SK-N-SH treated with all-trans-retinoic acid at 6 μM for 48 hours (cell line): Measurements from ENCODE around the gene CSNK1A1L.

ENCODE experiments used
- ATAC-seq: fragments of 200-7000 bp; cut with Tn5 transposase; 3 replicates; pipeline ENCODE4 v1.9.1; 2020; ENCODE audit warnings: mild to moderate bottlenecking, moderate library complexity
- ARNTL ChIP-seq: fragments of 450-650 bp; formaldehyde crosslinking; IDR thresholded peaks from 2 replicates; pipeline ENCODE4 v1.5.0; 2020; ENCODE audit warnings: low read depth, mild to moderate bottlenecking, moderate library complexity, borderline replicate concordance
- BACH2 ChIP-seq: fragments of 250-450 bp; sonication (Bioruptor Pico); IDR thresholded peaks from 2 replicates; pipeline ENCODE4 v1.9.0; 2021; ENCODE audit warnings: mild to moderate bottlenecking, borderline replicate concordance
- CREB5 ChIP-seq: fragments of 250-450 bp; sonication (Bioruptor Pico); IDR thresholded peaks from 2 replicates; pipeline ENCODE4 v1.5.1; 2020; ENCODE audit warnings: low read depth, mild to moderate bottlenecking, moderate library complexity
- CSDC2 ChIP-seq: fragments of 250-450 bp; sonication (Bioruptor Pico); IDR thresholded peaks from 2 replicates; pipeline ENCODE4 v1.5.0; 2020; ENCODE audit warnings: mild to moderate bottlenecking, moderate library complexity
- CSRNP3 ChIP-seq: fragments of 250-450 bp; sonication (Bioruptor Pico); IDR thresholded peaks from 2 replicates; pipeline ENCODE4 v1.5.1; 2021; ENCODE audit warnings: mild to moderate bottlenecking, moderate library complexity
- ESRRG ChIP-seq: fragments of 250-450 bp; sonication (Bioruptor Pico); IDR thresholded peaks from 2 replicates; pipeline ENCODE4 v1.6.1; 2021; ENCODE audit warnings: mild to moderate bottlenecking
- GLIS3 ChIP-seq: fragments of 250-450 bp; sonication (Bioruptor Pico); IDR thresholded peaks from 2 replicates; pipeline ENCODE4 v1.5.0; 2020; ENCODE audit warnings: mild to moderate bottlenecking, moderate library complexity
- ISL1 ChIP-seq: fragments of 250-450 bp; sonication (Bioruptor Pico); IDR thresholded peaks from 2 replicates; pipeline ENCODE4 v2.1.2; 2022; ENCODE audit warnings: mild to moderate bottlenecking, moderate library complexity
- OSR1 ChIP-seq: fragments of 250-450 bp; sonication (Bioruptor Pico); IDR thresholded peaks from 2 replicates; pipeline ENCODE4 v1.8.0; 2022; ENCODE audit warnings: moderate library complexity, mild to moderate bottlenecking, inconsistent platforms
- PATZ1 ChIP-seq: fragments of 250-450 bp; sonication (Bioruptor Pico); IDR thresholded peaks from 2 replicates; pipeline ENCODE4 v1.8.0; 2020; ENCODE audit warnings: mild to moderate bottlenecking, moderate library complexity, borderline replicate concordance
- POU6F1 ChIP-seq: fragments of 250-450 bp; sonication (Bioruptor Pico); IDR thresholded peaks from 2 replicates; pipeline ENCODE4 v1.8.0; 2021; ENCODE audit warnings: low read depth, mild to moderate bottlenecking, moderate library complexity, borderline replicate concordance
- RARB ChIP-seq: fragments of 250-450 bp; sonication (Bioruptor Pico); IDR thresholded peaks from 2 replicates; pipeline ENCODE4 v1.8.0; 2021; ENCODE audit warnings: mild to moderate bottlenecking, moderate library complexity
- TCF4 ChIP-seq: fragments of 250-450 bp; sonication (Bioruptor Pico); IDR thresholded peaks from 2 replicates; pipeline ENCODE4 v1.8.0; 2021; ENCODE audit warnings: mild to moderate bottlenecking, moderate library complexity, borderline replicate concordance
- TOX ChIP-seq: fragments of 250-450 bp; sonication (Bioruptor Pico); IDR thresholded peaks from 2 replicates; pipeline ENCODE4 v1.8.0; 2021; ENCODE audit warnings: mild to moderate bottlenecking, moderate library complexity, borderline replicate concordance
- TSHZ2 ChIP-seq: fragments of 250-450 bp; sonication (Bioruptor Pico); IDR thresholded peaks from 2 replicates; pipeline ENCODE4 v1.5.0; 2020; ENCODE audit warnings: mild to moderate bottlenecking, moderate library complexity
- ZC3H10 ChIP-seq: fragments of 250-450 bp; sonication (Bioruptor Pico); IDR thresholded peaks from 2 replicates; pipeline ENCODE4 v1.5.1; 2021; ENCODE audit warnings: mild to moderate bottlenecking, moderate library complexity
- ZFP30 ChIP-seq: fragments of 450-650 bp; formaldehyde crosslinking; IDR thresholded peaks from 2 replicates; pipeline ENCODE4 v1.5.0; 2022; ENCODE audit warnings: mild to moderate bottlenecking, moderate library complexity
- ZNF565 ChIP-seq: fragments of 450-650 bp; formaldehyde crosslinking; conservative IDR thresholded peaks from 2 replicates; pipeline ENCODE4 v1.5.0; 2020; ENCODE audit warnings: low read depth, mild to moderate bottlenecking, moderate library complexity
- ZNF70 ChIP-seq: fragments of 450-650 bp; formaldehyde crosslinking; IDR thresholded peaks from 2 replicates; pipeline ENCODE4 v1.5.0; 2020; ENCODE audit warnings: mild to moderate bottlenecking, moderate library complexity
- ZNF8 ChIP-seq: fragments of 450-650 bp; formaldehyde crosslinking; IDR thresholded peaks from 2 replicates; pipeline ENCODE4 v1.5.0; 2020; ENCODE audit warnings: mild to moderate bottlenecking, moderate library complexity

CSNK1A1L gene

GRCh38 chr13:37114250-37114649 lies 8.8 kb upstream of the CSNK1A1L start:
- no peak for TF ChIP-seq ISL1 (CRISPR knock-in tag)
- TF ChIP-seq CSDC2 (CRISPR knock-in tag): no peak
- TF ChIP-seq ZFP30: no peak
- ATAC-seq: no peak

- TF ChIP-seq PATZ1 (CRISPR knock-in tag) (no peak), ZC3H10 (CRISPR knock-in tag) (no peak), TCF4 (CRISPR knock-in tag) (no peak), BACH2 (CRISPR knock-in tag) (no peak), ARNTL (CRISPR knock-in tag) (no peak), ZNF565 (CRISPR knock-in tag) (no peak), ZFP30 (no peak), CREB5 (CRISPR knock-in tag) (no peak), TSHZ2 (CRISPR knock-in tag) (no peak), CSDC2 (CRISPR knock-in tag) (no peak), RARB (CRISPR knock-in tag) (no peak), ZNF8 (CRISPR knock-in tag) (no peak), TOX (CRISPR knock-in tag) (no peak), ESRRG (CRISPR knock-in tag) (no peak), OSR1 (CRISPR knock-in tag) (no peak), ZNF70 (no peak), GLIS3 (CRISPR knock-in tag) (no peak), ISL1 (CRISPR knock-in tag) (no peak), CSRNP3 (no peak), POU6F1 (CRISPR knock-in tag) (no peak)
- no peak for ATAC-seq
These were observed 8.1 kb upstream of the CSNK1A1L start for GRCh38 chr13:37113534-37113933.

GRCh38 chr13:37109051-37109678 lies 3.7 kb upstream of the CSNK1A1L start:
- ATAC-seq: peak; percentile 75

More at GRCh38 chr13:37109051-37109678, 3.7 kb upstream of the CSNK1A1L start:
- TF ChIP-seq CSRNP3 (no peak), CSDC2 (CRISPR knock-in tag) (no peak), ZNF8 (CRISPR knock-in tag) (no peak), RARB (CRISPR knock-in tag) (no peak), POU6F1 (CRISPR knock-in tag) (no peak), ARNTL (CRISPR knock-in tag) (no peak), TSHZ2 (CRISPR knock-in tag) (no peak)
